Measurements from ENCODE around the gene EGFR.

Gene EGFR

GRCh38 chr7:55172161-55172560 is 153.3 kb downstream of the EGFR start:
- no peak for DNase-seq (ENCODE audit: low spot score)

DNA sequence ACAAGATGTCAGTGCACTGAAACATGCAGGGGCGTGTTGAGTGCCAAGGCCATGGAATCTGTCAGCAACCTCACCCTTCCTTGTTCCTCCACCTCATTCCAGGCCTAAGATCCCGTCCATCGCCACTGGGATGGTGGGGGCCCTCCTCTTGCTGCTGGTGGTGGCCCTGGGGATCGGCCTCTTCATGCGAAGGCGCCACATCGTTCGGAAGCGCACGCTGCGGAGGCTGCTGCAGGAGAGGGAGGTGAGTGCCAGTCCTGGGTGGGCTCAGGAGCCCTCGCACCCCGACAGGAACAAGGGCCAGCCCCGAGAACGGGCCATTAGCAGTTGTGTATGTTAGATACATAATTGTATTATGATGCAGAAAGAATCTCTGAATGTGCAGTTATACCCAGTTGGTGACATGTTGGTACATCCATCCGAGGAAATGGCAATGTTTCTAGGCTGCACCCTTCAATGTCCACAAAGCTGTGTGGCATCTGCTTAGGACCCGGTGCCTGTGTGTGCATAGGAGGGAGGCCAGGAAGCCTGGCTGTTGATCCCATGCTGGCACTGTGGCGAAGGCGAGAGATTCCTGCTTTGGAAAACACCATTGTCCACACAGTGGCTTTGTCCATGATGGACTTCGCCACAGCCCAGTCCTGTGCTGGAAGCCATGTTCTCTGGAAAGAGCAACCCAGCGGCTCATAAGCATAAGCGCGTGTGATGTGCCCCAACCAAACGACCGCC is 154.2 kb downstream of the EGFR start:
- no peak for DNase-seq (ENCODE audit: low spot score)

GRCh38 chr7:55173671-55174070 is 154.9 kb downstream of the EGFR start:
- no peak for DNase-seq (ENCODE audit: low spot score)

DNA sequence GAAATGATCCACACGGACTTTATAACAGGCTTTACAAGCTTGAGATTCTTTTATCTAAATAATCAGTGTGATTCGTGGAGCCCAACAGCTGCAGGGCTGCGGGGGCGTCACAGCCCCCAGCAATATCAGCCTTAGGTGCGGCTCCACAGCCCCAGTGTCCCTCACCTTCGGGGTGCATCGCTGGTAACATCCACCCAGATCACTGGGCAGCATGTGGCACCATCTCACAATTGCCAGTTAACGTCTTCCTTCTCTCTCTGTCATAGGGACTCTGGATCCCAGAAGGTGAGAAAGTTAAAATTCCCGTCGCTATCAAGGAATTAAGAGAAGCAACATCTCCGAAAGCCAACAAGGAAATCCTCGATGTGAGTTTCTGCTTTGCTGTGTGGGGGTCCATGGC is 155.6 kb downstream of the EGFR start:
- no peak for DNase-seq (ENCODE audit: low spot score)

DNA sequence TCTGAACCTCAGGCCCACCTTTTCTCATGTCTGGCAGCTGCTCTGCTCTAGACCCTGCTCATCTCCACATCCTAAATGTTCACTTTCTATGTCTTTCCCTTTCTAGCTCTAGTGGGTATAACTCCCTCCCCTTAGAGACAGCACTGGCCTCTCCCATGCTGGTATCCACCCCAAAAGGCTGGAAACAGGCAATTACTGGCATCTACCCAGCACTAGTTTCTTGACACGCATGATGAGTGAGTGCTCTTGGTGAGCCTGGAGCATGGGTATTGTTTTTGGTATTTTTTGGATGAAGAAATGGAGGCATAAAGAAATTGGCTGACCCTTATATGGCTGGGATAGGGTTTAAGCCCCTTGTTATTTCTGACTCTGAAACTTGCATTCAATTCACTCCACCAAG is 156.0 kb downstream of the EGFR start:
- no peak for DNase-seq (ENCODE audit: low spot score)

- no peak for DNase-seq (ENCODE audit: low spot score)
Measured at GRCh38 chr7:55177068-55177530, 158.3 kb downstream of the EGFR start.

DNA sequence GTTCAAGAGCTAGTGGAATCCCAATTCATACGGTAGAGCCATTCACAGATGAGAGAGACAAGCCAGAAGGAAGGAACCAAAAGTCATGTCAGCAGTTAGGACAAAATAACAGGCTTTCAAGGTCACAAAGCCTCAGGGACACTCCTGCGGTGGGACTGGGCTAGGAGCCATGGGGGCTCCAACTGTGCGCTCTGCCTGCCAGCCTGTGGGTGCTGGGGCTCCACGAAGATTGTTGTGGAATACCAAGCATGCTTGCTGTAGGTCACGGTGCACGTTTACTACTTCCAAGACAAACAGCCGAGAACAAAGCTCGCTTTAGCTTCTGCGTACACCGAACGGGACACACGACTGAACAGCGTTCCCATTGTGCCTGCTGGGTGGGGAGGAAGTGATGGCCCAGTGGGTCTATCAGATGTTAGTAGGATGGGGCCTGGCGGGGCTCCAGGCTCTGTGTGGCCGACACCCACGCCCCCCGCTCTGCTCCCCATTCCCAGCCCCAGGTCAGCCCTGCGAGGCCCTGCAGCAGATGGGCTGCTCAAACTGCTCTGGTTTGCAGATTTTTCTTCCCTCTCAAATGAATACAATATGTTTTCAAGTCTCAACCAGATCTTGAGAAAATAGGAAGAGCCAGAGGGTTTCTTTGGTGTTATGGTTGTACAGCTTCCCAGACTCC is 158.9 kb downstream of the EGFR start:
- no peak for DNase-seq (ENCODE audit: low spot score)

- no peak for DNase-seq (ENCODE audit: low spot score)
Measured at GRCh38 chr7:55178292-55178862, 159.6 kb downstream of the EGFR start.

- DNase-seq (ENCODE audit: low spot score) = no peak
Measured at GRCh38 chr7:55178863-55179773, 160.3 kb downstream of the EGFR start.

GRCh38 chr7:55179931-55180682 is 161.3 kb downstream of the EGFR start:
- no peak for DNase-seq (ENCODE audit: low spot score)

- DNase-seq (ENCODE audit: low spot score) = no peak
Measured at GRCh38 chr7:55180963-55181542, 162.2 kb downstream of the EGFR start.

DNA sequence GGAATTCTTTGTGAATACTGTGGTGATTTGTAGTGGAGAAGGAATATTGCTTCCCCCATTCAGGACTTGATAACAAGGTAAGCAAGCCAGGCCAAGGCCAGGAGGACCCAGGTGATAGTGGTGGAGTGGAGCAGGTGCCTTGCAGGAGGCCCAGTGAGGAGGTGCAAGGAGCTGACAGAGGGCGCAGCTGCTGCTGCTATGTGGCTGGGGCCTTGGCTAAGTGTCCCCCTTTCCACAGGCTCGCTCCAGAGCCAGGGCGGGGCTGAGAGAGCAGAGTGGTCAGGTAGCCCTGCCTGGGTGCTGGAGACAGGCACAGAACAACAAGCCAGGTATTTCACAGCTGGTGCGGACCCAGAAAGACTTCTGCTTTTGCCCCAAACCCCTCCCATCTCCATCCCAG is 162.9 kb downstream of the EGFR start:
- DNase-seq (ENCODE audit: low spot score) = no peak

GRCh38 chr7:55183897-55184296 is 165.1 kb downstream of the EGFR start:
- DNase-seq (ENCODE audit: low spot score) = no peak

GRCh38 chr7:55185321-55185802 is 166.5 kb downstream of the EGFR start:
- DNase-seq (ENCODE audit: low spot score) = no peak

- DNase-seq (ENCODE audit: low spot score) = no peak
Measured at GRCh38 chr7:55185941-55186609, 167.3 kb downstream of the EGFR start.

GRCh38 chr7:55187701-55188491 is 169.1 kb downstream of the EGFR start:
- no peak for DNase-seq (ENCODE audit: low spot score)

DNA sequence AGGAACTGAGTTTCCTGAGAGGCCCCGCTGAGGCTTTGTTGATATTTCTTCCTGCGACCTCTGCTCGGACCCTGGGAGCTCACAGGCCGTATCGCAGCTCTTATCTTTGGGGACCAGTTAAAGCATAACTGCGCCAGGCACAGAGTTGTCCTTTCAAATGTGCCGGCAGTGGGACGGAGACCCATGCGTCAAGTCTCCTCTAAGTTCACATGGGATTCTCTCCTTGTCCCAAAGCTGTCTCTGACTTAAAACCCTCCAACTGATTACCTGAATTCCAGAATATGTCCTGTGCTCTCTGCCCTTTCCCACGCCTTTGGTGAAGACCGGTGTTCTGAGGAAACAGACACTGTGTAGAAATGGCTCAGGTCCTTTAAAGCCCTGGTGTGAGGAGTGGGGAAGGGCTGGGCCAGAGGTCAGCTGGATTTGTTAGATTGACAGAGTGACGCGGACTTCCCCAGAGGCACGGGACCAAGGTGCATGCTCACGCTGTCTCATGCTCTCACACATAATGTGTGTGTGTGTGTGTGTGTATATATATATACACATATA is 169.8 kb downstream of the EGFR start:
- no peak for DNase-seq (ENCODE audit: low spot score)

DNA sequence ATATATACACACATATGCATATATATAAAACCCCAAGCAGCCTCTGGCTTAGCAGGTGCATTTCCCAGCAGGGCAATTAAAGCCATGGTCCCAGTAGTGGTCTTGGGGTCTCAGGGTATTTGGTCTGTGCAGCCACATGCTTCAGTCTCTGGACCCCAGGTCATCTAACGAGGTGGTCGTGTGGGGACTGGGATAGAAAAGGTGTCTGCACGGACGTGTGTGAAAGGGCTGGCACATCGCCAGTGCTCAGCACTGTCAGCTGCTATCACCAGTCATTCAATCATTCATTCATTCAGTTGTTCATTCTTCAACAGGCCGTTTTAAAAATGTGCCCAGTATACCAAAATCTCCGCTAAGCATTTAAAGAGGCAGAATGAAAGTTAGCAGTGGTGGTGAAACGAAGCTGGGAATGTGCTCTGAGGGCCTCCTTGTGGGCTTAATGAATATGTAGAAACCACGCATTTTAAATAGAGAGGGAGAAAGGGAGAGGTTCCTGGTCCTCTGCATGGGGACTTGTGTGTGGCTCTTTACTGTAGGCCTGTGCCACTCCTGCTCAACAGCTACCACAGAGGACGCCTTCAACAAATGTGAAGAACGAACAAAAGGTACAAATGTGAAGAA is 170.4 kb downstream of the EGFR start:
- DNase-seq (ENCODE audit: low spot score) = no peak

Measured in cerebellar cortex (tissue), 1 donor.